EH (cell line): Measurements from ENCODE around the gene TBC1D22B.

Source experiments
- DNase-seq: peaks from one replicate; pipeline ENCODE4 v3.0.0-alpha.2; 2015; ENCODE audit warnings: low read depth

The TBC1D22B gene

GRCh38 chr6:37239950-37240713 is 17.4 kb upstream of the TBC1D22B start:
- DNase-seq: peak; percentile 97

GRCh38 chr6:37241131-37241530 is 16.4 kb upstream of the TBC1D22B start:
- no peak for DNase-seq

- DNase-seq: peak; percentile 12
Measured at GRCh38 chr6:37241775-37242428, 15.7 kb upstream of the TBC1D22B start.

DNA sequence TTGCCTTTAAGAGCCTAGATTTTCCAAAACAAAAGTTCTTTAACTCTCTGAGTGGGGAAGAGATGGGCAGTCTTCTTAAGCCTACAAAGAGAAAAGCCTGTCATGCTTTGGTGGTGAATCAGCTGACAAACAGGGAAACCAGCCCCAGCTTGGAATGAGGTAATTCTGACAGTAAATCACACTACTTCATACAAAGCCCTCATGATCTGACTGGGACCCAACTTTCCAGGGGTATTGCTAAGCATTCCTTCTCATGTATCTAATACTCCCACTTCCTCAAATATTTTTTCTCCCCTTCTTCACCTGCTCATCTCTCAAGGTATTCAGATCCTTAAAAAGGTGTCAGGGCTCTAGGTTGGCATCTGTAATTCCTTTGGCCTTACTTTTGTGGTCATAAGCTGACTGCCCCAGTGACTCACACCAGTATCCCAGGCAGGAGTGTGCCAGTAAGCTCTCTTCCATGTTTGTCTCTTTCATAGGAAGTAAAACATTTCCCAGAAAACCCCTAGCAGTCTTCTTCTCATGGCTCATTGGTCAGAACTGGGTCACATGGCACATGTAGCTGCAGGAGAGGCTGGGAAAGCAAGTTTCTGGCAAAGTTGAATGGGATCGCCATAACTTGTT is 15.0 kb upstream of the TBC1D22B start:
- peak; percentile 99 for DNase-seq

DNA sequence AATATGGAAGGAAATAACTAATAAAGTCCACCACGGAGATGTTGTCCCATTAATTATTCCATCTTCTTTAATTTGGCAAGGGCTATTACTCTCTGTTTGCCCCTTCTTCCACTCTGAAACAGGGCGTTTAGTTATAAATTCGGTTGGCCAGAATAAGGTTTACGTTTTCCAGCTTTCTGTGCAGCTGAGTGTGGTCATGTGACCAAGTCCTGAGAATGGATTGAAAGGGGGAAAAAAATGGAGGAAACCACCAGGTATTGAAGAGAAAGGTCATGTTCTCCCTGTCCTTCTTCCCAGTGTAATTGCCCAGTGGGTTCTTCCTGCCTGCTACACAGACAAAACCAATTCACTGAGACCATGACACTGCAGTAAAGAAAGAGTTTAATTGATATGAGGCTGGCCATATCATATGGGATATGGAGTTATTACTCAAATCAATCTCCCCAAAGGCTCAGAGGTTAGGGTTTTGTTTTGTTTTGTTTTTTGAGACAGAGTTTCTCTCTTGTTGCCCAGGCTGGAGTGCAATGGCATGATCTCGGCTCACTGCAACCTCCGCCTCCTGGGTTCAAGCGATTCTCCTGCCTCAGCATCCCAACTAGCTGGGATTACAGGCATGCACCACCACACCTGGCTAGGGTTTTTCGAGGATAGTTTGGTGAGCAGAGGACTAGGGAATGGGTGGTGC is 14.3 kb upstream of the TBC1D22B start:
- no peak for DNase-seq

- DNase-seq: no peak
Measured at GRCh38 chr6:37243816-37244370, 13.7 kb upstream of the TBC1D22B start.

DNA sequence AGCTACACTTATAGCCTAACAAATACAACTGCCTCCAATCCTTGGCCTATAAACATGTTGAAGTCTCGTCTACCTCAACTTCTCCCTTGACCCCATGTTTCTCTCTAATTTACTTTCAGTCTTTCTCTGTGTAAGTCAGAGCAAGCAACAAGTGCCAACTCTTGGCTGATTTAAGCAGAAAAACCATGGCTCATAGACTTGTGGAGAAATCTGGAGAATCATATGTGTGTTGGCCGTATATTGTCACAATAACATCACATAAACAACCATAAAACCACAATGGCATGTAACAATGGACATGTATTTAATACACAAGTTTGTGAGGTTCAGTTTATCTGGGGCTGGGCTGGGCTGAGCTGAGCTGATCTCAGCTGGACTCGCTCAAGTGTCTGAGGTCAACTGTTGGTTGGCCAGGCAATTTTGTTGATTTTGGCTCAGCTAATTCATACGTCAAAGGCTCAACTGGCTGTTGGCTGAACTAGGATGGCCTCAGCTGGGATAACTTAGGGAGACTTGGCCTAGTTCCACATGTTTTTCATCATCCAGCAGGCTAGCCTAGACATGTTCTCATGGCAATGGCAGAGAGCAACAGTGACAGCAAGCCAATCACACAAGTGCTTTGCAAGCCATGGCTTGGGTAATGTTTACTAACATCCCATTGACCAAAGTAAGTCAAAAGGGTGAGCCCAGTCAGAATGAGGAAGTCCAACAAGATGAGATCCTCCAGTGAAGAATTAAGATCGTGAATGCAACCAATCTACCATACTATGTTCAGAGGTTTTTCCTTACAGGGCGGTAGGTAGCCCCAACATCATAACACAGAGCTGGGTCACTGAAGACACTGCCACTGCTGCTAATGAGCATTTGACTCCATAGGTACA is 12.9 kb upstream of the TBC1D22B start:
- DNase-seq: peak; percentile 100

DNA sequence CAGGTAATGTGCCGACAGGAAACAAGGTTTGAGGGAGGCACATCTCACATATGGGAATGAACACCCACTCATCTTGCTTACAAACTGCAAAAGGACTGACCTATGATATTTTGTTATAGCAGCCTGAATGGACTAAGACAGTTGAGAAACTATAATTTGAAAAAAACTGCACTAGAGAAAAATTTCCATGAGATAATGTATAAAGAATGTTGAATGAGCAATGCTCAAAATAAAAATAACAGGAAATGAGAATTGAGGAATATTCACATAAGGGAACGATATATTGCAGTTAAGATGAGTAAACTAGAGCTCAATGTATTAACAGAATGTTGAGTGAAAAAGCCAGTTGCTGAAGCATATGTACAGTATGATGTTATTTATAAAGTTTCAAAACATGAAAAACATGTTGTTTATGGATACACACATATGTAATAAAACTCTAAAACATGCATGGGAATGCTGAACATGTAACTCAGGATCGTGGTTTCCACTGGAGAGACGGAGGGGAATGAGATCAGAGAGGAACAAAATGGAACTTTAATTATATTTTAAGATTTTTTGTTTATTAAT is 6.3 kb upstream of the TBC1D22B start:
- peak; percentile 69 for DNase-seq

DNA sequence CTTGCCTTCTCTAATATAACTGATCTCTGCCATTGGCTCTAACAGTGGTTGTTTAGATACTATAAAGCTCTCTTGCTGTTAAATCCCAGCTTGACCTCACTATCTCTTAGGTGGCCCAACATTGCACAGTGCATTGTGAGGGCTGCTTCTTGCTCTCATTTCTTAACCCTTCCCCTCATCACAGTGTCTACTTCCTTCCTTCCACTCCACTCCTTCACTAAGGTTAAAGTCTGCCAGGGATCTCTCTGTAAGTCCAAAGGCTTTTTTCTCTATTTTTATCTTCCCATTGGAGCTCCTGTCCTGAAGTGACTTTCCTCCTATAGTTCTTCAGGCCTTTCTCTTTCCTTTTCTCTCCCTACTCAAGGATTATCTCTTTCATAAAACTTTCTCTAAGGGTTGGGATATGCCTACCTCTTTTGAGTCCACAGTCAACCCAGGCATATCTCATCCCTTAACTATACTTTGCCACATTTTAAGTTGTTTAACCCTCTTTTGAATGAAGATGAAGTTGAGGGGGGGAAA is 4.0 kb upstream of the TBC1D22B start:
- no peak for DNase-seq

GRCh38 chr6:37254881-37255280 is 2.7 kb upstream of the TBC1D22B start:
- no peak for DNase-seq

- peak; percentile 46 for DNase-seq
Measured at GRCh38 chr6:37256692-37257319, 766 bp upstream of the TBC1D22B start.

DNA sequence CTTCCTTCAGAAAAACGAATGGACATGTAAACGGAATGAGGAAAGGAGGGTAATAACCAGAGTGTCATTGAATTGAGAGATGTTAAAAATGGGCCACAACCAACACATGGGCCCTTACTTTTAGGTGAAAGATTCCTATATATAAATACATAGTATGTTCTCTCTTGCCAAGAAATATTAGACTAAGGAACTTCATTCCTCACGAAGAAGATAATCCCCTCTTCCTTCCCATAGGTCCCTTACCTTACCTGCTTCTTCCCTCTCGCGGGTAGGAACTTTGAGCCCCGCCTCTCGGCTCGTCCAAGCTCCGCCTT is 295 bp upstream of the TBC1D22B start:
- DNase-seq: no peak

- no peak for DNase-seq
Measured at GRCh38 chr6:37258405-37259105, 983 bp downstream of the TBC1D22B start.

DNA sequence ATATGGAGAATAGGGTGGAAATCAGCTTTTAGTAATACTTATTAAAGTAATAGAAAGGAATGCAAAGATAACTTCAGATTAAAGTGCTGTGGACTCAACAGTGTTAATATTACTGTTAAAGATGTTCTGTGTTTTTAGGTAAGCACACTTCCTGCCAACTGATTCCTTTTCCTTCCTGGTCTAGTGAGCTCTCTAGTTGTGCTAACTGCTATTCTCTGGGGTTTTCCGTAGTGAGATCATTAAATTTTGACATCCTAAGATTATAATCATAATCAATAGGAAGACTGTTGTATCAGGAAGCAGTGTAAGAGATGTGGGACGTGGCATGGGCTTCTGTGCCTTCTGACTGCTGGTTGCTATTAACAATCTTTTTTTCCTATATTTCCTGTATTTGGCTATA is 1.6 kb downstream of the TBC1D22B start:
- DNase-seq: no peak

- no peak for DNase-seq
Measured at GRCh38 chr6:37260040-37260439, 2.5 kb downstream of the TBC1D22B start.

DNA sequence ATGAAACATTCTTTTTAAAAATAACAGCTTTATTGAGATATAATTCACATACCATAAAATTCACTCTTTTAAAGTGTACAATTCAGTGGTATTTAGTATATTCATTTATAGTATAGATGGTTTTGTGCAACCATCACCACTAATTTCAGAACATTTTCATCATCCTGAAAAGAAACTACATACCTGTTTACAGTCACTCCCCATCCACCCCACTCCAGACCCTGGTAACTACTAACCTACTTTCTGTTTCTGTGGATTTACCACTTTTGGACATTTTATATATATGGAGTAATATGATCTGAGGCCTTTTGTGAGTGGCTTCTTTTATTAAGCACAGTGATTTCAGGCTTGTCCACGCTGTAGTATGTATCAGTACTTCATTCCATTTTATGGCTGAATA is 2.9 kb downstream of the TBC1D22B start:
- DNase-seq: no peak

- DNase-seq: no peak
Measured at GRCh38 chr6:37261198-37261597, 3.6 kb downstream of the TBC1D22B start.

DNA sequence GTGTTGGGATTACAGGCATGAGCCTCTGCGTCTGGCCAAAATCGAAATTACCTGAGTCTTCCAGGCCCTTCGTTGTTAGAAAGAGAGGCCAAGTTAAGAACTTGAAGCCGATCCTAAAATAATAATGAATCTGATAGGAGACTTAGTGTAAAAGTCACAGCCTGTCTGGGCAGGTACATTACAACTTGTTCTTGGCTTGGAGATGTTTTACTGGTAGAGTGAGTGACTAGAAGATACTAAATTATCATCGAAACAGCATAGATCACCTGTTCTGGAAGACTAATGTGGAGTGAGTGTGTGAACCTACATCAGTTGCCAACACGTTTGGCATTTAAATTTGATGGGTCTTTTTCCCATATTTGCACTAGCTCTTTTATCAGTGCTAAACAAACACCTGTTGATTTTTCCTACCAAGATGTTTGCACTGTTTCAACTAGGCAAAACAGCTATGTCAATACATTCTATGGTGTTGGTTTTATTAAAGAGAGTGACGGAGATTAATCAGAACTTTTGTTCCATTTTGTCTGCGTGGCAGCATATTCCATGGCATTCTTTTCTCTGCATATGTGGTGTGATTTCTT is 5.0 kb downstream of the TBC1D22B start:
- DNase-seq: no peak

- DNase-seq: no peak
Measured at GRCh38 chr6:37265001-37265400, 7.4 kb downstream of the TBC1D22B start.
